HL-60/S4 (cell line): ENCODE results near the gene HOXA1.

Source experiments
- in situ Hi-C: fragments of 300-500 bp; cut with MboI; formaldehyde crosslinking; loops from 2 replicates; pipeline ENCODE4 v1.14.3; 2022; ENCODE audit warnings: low sequenced_read_pairs

HOXA1 gene

GRCh38 chr7:27116962-27117886, 21.4 kb upstream of the HOXA1 start:
- in situ Hi-C loops = no loop called here

DNA sequence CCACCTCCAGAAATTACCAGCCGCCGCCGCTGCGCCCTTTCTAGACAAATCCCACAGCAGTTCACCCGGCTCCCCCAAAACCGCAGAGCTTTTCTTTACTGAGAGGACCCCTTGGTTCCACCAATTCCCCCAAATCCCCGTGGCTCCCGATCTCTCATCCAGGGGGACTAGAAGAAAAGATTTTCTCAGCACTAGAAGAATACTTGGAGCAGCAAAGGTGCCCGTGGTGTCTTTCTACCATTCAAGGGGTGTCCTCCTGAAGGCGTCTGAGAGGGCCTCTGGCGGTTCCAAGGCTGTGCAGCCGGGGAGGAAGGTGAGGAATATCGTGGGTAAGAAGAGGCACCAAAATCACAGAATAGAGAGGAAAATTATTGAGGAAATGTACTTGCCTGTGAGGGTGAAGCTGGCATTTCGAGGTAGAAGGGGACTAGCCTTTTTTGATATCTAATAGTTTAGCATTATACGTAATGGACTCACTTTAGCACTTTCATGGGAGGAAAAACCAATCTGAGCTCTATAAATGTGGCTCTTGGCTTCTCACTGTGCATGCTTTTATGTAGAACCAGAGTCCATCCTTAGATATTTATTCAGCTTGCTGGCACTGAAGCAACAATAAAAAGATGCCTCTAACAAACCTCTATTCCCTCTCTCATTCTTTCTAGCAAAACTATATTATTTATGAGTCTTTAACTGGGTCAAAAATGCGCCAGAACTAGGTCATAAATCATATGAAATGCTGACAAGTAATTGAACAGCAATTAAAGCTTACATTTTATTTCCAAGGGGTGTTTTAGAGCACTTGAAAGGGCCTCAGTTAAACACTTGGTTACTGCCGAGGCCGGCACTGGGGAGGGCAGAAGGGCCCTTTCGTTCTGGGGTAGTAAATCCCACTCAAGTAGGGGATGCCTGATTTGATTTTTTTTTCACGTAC, 20.5 kb upstream of the HOXA1 start:
- in situ Hi-C loops = no loop called here

GRCh38 chr7:27115221-27116026, 19.6 kb upstream of the HOXA1 start:
- in situ Hi-C loops = no loop called here

- in situ Hi-C loops = no loop called here
Observed at GRCh38 chr7:27114881-27115220, 19.1 kb upstream of the HOXA1 start.

DNA sequence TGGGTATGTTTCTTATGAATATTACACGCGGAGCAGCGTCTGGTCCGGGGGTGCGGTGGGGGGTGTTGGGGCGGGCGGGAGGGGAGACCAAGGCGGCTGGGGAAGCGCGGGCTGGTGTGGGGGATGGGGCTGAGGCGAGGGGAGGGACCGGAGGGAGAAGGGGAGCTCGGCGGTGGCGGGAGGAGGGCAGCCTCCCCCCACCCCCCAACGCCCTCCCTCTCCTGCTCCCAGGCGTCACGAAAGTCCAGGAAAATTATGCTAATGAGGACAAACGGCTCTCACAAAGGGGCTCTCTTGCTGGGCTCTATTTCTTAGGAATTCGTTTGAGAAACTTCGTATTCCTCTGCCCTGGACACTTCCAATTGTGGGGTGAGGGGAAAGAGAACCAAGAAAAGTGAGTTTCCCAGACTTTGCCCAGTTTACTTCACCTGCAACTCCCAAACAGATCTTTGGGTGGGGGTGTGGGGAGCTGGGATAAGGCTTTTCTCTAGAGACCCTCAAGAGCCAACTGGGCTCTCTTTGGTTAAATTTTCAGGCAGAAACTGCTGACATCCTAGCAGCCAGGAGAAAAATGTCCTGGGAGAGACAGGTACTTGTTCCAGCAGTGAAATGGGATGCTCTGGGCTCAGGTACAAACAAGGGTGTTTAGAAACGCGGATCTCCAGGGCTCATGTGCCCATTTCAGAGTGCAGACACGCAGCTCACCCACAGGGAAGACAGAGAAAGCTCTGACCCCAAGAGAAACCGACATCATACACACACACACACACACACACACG, 18.4 kb upstream of the HOXA1 start:
- in situ Hi-C loops = no loop called here

DNA sequence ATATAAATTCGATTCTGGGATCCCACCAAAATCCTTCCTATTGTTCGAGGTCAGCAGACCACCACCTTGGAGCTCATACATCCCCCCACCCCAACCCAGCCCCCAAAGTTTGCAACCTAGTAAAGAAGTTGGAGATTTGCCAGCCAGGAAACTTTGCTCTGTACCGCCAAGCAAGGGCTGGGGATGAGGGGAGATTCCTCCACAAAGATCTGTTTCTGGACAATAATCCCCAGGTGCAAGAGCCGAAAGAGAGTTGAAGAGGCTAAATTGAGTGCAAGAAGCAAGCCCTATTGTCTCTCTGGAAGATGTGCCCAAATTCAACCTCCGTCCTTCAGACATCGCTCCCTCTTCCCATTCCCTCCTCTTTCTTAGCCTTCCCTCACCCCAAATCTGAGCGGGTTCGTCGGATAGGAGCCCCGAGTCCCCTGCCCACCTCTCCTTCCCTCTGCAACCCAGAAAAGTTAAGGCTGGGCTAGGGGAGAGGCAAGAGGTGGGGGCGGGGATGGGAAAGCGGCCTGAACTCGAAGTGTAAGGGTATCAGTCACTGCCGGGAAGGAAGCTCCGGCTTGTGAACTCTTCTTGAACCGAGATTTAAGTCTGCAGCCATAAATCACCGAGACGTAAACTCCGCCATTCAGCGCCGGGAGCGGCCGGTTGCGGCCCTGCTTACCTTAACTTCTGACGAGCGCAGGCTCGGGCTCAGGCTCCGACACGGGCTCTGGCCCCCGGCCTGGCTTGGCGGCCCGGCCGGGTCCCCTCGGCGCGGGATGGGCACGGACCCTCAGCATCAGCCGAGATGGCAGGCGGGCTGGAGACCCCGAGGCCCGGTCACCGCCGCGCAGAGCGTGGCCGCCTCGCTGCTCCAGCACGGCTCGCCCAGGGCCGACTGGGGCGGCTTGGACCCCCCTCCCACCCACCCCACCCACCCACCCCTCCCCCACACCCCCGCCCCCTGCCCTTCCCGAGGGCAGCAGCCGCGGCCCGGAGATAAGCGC, 17.5 kb upstream of the HOXA1 start:
- in situ Hi-C loops = no loop called here

- in situ Hi-C loops = no loop called here
Observed at GRCh38 chr7:27112361-27112760, 16.6 kb upstream of the HOXA1 start.

DNA sequence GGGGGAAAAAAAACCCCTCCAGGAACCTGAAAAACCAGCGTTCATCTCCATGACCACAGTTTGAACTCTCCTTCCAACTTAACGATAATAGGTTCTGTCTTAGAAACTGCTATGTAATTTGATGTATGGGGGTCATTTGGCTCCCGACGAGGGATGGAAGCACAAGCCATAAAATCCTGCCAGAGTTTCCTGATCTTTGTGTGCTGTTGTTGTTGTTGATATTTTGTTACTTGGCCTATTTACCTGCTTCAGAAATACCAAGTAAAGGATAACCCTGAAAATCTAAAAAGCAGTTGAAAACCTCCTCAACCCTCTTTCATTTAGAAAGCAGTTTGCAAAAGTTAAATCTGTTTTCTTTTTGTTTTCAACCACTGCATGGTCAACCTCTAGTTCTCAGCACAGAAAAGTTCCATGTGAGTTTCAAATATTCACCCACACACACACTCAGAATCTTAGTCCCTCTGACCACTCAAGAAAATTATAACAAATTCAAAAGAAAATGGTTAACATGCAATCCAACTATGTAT, 16.0 kb upstream of the HOXA1 start:
- in situ Hi-C loops = no loop called here

- in situ Hi-C loops = no loop called here
Observed at GRCh38 chr7:27111042-27111750, 15.4 kb upstream of the HOXA1 start.

DNA sequence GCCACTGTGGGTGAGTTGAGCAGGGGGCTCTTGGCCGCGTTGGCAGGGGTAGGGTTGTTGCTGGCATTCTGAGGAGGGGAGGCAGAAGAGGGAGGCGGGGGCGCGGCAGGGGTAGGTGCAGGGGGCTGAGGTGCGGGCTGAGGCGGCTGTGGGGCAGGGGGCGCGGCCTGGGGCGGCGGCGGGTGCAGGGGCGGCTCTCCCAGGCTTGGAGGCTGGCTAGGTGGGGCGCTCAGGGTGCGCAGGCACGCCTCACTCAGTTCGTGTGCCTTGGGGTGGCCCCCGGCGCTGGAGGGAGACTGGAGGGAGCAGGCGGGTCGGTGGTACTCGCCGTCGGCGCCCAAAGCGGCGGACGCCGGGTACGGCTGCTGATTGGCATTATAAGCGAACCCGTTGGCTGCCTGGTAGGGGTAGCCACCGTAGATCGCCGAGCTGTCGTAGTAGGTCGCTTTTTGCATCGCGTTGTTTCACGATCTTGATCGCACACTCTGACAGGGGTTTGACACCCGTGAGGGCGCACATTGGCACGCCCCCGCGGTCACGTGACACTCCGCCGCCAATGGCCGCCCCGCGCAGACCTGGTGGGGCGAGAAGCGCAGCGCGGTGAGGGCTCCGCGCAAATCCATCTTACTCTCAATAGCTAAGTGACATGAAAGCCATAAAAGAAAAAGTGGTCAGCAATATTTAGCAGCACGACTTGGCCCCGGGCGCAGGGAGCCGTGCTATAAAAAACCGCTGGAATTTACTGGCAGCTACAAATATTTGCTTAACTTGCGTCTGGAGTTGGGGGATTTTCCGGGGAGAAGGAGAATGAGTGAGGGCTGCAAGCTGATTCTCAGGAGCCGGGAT, 14.6 kb upstream of the HOXA1 start:
- in situ Hi-C loops = no loop called here

DNA sequence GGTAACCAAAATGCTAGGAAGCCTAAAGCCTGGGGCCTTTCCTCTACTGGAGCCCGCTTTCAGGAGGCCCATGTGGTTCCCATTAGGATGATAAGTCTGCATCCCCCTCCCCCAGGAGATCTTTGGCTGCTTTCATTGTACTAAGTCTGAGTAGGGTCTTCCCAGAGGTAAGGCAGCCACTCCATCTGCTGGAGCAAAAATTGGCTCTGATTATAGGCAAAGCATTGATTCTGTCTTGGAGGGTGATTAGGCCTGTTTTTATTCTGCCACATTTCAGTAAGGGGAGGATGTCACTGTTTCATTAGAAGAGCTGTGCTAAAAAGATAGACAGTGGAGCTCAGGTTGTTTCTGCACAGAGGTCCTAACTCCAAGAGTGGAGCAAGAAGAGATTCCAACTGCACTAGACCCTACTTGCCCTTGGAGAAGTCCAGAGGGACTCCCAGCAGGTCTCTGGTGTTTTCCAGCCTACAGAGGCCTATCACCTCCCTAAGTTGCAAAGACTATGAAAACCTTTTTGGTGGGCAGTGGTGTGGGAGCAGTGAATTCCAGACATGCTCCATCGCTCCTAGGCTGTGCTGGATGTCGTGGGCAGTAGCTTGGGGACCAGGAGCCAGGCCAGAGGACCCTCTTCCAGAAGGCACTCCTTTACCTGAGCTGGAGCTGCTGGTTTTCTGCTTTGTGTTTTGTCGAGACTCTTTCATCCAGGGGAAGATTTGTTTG, 13.8 kb upstream of the HOXA1 start:
- in situ Hi-C loops = no loop called here

DNA sequence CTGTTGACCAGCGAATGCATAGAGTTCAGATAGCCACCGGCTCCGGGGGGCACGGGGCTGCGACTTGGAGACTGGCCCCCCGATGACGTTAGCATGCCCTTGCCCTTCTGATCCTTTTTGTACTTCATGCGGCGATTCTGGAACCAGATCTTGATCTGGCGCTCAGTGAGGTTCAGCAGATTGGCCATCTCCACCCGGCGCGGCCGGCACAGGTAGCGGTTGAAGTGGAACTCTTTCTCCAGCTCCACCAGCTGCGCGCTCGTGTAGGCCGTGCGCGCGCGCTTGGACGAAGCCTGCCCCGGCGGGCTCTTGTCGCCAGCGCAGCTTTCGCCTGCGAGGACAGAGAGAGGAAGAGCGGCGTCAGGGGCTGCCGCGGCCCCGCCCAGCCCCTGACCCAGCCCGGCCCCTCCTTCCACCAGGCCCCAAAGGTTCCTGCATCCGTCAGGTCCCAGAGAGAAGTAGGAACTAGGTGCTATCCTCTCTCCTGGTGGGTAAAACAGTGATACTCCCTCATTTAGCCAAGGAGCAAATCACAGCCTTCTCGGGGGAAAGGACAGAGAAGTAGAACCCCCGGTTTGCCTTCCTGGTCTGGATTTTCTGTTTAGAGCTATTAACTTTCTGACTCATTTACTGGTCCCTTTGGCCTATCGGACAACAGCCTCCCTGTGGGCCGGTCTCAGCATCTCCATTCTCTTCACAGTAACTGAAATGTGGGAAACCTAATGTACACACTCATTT, 12.8 kb upstream of the HOXA1 start:
- in situ Hi-C loops = no loop called here

GRCh38 chr7:27107391-27108381, 11.9 kb upstream of the HOXA1 start:
- in situ Hi-C loops = no loop called here

- in situ Hi-C loops = no loop called here
Observed at GRCh38 chr7:27106901-27107240, 11.1 kb upstream of the HOXA1 start.
